GM18868 (cell line): ENCODE results near the gene ITGB5.

Experiments used
- ATAC-seq: cut with Tn5 transposase; IDR thresholded peaks from one replicate; pipeline ENCODE4 v1.9.1; 2021; ENCODE audit warnings: mild to moderate bottlenecking, moderate library complexity; ENCODE audit not compliant: unreplicated experiment

Gene ITGB5

GRCh38 chr3:124862006-124862405 is 25.2 kb downstream of the ITGB5 start:
- no peak for ATAC-seq

- ATAC-seq = no peak
Observed at GRCh38 chr3:124861041-124861440, 26.1 kb downstream of the ITGB5 start.

- no peak for ATAC-seq
Observed at GRCh38 chr3:124860599-124860998, 26.6 kb downstream of the ITGB5 start.

GRCh38 chr3:124859025-124859424 is 28.1 kb downstream of the ITGB5 start:
- ATAC-seq = no peak

DNA sequence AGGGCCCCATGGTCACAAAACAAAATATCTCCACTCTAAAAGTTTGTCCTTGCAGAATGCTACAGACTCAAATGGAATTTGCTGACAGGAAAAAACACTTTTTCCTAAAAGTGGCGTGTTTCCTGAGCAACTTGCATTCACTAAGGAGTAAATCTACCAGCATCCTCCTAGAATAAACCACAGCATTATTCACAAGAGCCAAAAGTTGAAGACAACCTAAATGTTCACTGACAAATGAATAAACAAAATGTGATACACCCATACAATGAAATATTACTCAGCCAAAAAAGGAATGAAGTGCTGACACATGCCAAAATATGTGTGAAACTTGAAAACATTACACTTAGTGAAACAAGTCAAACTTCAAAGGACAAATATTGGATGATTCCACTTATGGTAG is 28.9 kb downstream of the ITGB5 start:
- no peak for ATAC-seq

GRCh38 chr3:124856677-124857076 is 30.5 kb downstream of the ITGB5 start:
- ATAC-seq = no peak

- no peak for ATAC-seq
Observed at GRCh38 chr3:124854009-124854408, 33.2 kb downstream of the ITGB5 start.

- no peak for ATAC-seq
Observed at GRCh38 chr3:124853446-124853845, 33.7 kb downstream of the ITGB5 start.

GRCh38 chr3:124851905-124852304 is 35.3 kb downstream of the ITGB5 start:
- ATAC-seq = no peak

- no peak for ATAC-seq
Observed at GRCh38 chr3:124851136-124851535, 36.0 kb downstream of the ITGB5 start.

- no peak for ATAC-seq
Observed at GRCh38 chr3:124850633-124851032, 36.5 kb downstream of the ITGB5 start.

DNA sequence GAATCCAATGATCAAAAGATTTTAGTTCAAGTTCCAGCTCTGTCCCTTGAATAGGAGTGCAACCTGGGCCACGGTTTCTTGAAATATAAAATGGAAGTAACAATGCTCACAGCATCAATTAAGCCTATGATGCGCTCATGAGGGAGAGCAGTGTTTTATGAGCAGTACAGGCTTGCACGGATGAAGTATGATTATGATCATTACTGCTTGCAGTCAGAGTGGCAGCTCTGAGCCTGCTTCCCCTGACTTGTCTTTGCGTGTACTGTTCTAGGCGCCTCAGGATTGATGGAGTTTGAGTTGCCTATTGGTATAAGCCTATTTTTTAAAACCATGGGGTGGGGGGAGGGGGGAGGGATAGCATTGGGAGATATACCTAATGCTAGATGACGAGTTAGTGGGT is 37.0 kb downstream of the ITGB5 start:
- ATAC-seq = no peak

- no peak for ATAC-seq
Observed at GRCh38 chr3:124848300-124848699, 38.9 kb downstream of the ITGB5 start.

DNA sequence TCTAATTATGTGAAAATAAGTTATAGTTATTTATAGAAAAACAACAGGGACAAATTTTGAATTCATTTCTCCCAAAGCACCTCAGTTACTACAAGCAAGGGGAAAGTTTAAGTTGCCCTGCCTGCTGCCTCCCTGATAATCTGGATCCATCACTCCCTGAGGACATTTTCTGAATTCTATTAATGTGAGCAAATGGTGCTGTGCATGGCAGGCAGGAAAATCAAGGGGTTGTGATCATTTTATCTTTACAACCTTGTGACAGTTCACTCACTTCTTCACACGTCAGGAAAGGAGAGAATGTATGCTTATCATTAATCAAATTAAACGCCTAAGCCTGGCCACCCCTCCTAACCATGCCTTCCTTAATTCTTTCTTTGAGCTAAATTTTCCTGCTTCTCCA is 39.3 kb downstream of the ITGB5 start:
- no peak for ATAC-seq

- ATAC-seq = no peak
Observed at GRCh38 chr3:124847051-124847450, 40.1 kb downstream of the ITGB5 start.

DNA sequence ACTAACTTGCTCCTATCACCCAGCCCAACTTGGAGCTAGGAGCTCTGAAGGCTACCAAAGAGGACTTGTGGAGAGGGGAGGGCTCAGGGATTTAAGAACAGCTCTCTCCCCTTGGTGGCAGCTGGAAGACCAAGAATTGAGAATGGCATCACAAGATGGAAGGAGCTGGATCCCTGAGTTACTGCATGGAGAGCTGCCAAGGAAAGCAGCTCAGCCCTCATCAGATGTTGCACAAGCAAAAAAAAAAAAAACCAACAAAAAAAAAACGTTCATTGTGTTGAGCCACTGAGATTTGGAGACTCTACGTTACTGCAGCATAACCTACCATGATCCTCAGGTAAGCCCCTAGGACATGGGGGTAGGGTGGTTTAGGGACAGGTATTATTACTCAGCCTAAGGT is 41.0 kb downstream of the ITGB5 start:
- no peak for ATAC-seq

DNA sequence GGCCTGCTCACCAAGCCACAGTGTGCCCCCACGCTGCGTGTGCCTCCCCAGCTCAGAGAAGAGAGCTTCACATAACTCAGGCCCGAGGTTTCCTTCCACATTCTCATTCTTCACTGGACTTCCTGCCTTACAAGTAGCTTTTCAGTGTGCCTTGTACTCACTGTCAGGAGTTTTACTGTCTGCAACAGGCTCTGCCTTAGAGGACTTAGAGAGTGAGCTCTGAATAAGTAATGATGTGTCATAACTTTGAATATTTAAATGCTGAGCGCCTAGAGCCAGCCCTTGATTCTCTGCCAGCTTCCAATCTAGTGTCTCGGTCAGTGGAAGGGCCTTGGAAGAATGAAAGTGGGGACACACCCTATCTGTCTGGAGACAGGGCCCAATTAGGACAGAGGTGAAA is 41.8 kb downstream of the ITGB5 start:
- ATAC-seq = no peak

GRCh38 chr3:124843506-124844177 is 43.5 kb downstream of the ITGB5 start:
- ATAC-seq = no peak

DNA sequence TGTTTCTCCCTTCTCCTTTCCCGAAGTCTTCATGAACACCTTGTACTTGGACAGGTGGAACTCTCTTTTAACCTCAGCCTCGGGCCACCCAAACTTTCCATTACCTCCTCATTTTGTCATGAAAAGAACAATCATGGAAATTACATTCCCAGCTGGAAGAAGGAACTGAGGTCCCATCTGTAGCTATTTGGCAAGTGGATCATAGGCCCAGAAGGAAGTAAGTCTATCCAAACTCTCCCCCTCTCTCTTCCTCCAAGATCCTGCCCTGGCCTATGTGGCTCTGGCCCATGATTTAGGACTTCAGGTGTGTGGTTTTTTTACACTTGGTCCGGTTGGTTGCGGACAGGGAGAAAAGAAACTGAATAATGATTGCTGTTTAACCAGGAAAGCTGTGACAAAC is 44.1 kb downstream of the ITGB5 start:
- ATAC-seq = no peak

- ATAC-seq = no peak
Observed at GRCh38 chr3:124841517-124841916, 45.6 kb downstream of the ITGB5 start.

GRCh38 chr3:124840331-124840730 is 46.8 kb downstream of the ITGB5 start:
- ATAC-seq = no peak

GRCh38 chr3:124839896-124840295 is 47.3 kb downstream of the ITGB5 start:
- no peak for ATAC-seq

DNA sequence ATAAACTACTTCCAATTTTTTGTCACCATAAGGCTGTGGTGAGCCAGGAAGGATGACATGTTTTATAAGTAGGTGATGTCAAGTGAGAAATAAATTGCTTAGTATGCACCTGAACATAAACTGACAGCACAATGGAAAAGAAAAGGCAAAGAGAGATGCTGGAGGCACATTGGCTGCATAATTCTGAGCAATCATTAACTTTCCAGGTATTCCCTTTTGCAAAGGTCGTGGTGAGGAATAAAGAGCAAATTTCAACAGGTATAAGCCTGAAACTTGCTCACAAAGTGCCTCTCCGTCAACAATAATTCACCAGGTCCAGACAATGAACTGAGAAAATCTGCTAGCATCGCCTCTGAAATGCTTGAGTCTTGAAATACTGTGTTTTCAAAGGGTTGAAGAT is 48.2 kb downstream of the ITGB5 start:
- no peak for ATAC-seq
